H9 (cell line): ENCODE results near the gene SUPT20H. TPM values are rescaled to one million over a fixed set of nuclear protein-coding genes. Genes with fewer than 3 reads are reported as not detected.

Experiments used
- DNase-seq: peaks from one replicate; pipeline ENCODE4 v3.0.0-alpha.2; 2017
- H2AFZ ChIP-seq: one replicate; pipeline ENCODE4 v1.6.1; 2013; ENCODE audit warnings: mild to moderate bottlenecking, low read length, control low read depth, moderate library complexity
- H2AK5ac ChIP-seq: 2 replicates; pipeline ENCODE4 v1.6.1; 2013; ENCODE audit warnings: low read length, control low read depth, mixed read lengths; ENCODE audit not compliant: insufficient read length
- H2BK120ac ChIP-seq: one replicate; pipeline ENCODE4 v1.6.1; 2013; ENCODE audit warnings: low read depth, mild to moderate bottlenecking, low read length, control low read depth, inconsistent platforms; ENCODE audit not compliant: poor library complexity, severe bottlenecking
- H2BK12ac ChIP-seq: 2 replicates; pipeline ENCODE4 v1.6.1; 2013; ENCODE audit warnings: low read length, control low read depth, mixed read lengths, low read depth; ENCODE audit not compliant: insufficient read length
- H2BK15ac ChIP-seq: 2 replicates; pipeline ENCODE4 v1.6.1; 2013; ENCODE audit warnings: low read depth, low read length, control low read depth
- H2BK20ac ChIP-seq: one replicate; pipeline ENCODE4 v1.6.1; 2013; ENCODE audit warnings: low read depth, mild to moderate bottlenecking, low read length, control low read depth, inconsistent platforms; ENCODE audit not compliant: poor library complexity, severe bottlenecking
- H2BK5ac ChIP-seq: 2 replicates; pipeline ENCODE4 v1.6.1; 2013; ENCODE audit warnings: low read length, control low read depth, mixed read lengths; ENCODE audit not compliant: insufficient read length
- H3K14ac ChIP-seq: 2 replicates; pipeline ENCODE4 v1.6.1; 2013; ENCODE audit warnings: low read length, control low read depth; ENCODE audit not compliant: insufficient read depth
- H3K18ac ChIP-seq: 2 replicates; pipeline ENCODE4 v1.6.1; 2013; ENCODE audit warnings: low read depth, mild to moderate bottlenecking, mixed read lengths, low read length, control low read depth; ENCODE audit not compliant: insufficient read length
- H3K23ac ChIP-seq: 2 replicates; pipeline ENCODE4 v1.6.1; 2013; ENCODE audit warnings: low read length, control low read depth, mixed read lengths, low read depth; ENCODE audit not compliant: insufficient read length
- H3K23me2 ChIP-seq: 2 replicates; pipeline ENCODE4 v1.6.1; 2013; ENCODE audit warnings: low read depth, mild to moderate bottlenecking, mixed read lengths, low read length, control low read depth; ENCODE audit not compliant: insufficient read length, poor library complexity, severe bottlenecking
- H3K27ac ChIP-seq: 2 replicates; pipeline ENCODE4 v1.5.1; 2013; ENCODE audit warnings: low read length, control low read depth, mixed read lengths, low read depth; ENCODE audit not compliant: insufficient read length
- H3K27me3 ChIP-seq: 2 replicates; pipeline ENCODE4 v1.6.1; 2013; ENCODE audit warnings: low read length, control low read depth, inconsistent platforms; ENCODE audit not compliant: insufficient read depth
- H3K4ac ChIP-seq: 2 replicates; pipeline ENCODE4 v1.6.1; 2013; ENCODE audit warnings: low read depth, mild to moderate bottlenecking, control low read depth, inconsistent platforms, low read length, moderate library complexity
- H3K4me1 ChIP-seq: 2 replicates; pipeline ENCODE4 v1.6.1; 2013; ENCODE audit warnings: low read length, control low read depth, inconsistent platforms; ENCODE audit not compliant: insufficient read depth
- H3K4me2 ChIP-seq: 2 replicates; pipeline ENCODE4 v1.6.1; 2013; ENCODE audit warnings: low read length, control low read depth, mixed read lengths; ENCODE audit not compliant: insufficient read length, insufficient read depth
- H3K56ac ChIP-seq: 2 replicates; pipeline ENCODE4 v1.6.1; 2013; ENCODE audit warnings: low read depth, mild to moderate bottlenecking, mixed read lengths, low read length, control low read depth; ENCODE audit not compliant: insufficient read length
- H3K79me1 ChIP-seq: 2 replicates; pipeline ENCODE4 v1.6.1; 2013; ENCODE audit warnings: low read depth, mild to moderate bottlenecking, moderate library complexity, low read length, control low read depth, inconsistent platforms; ENCODE audit not compliant: insufficient read depth, poor library complexity, severe bottlenecking
- H3K79me2 ChIP-seq: 2 replicates; pipeline ENCODE4 v1.6.1; 2013; ENCODE audit warnings: low read length, control low read depth, inconsistent platforms; ENCODE audit not compliant: insufficient read depth
- H3K9ac ChIP-seq: 2 replicates; pipeline ENCODE4 v1.6.1; 2013; ENCODE audit warnings: low read length, control low read depth, mixed read lengths; ENCODE audit not compliant: insufficient read length; ENCODE audit errors: extremely low read depth
- H3K9me3 ChIP-seq: one replicate; pipeline ENCODE4 v1.6.1; 2013; ENCODE audit warnings: low read depth, low read length, inconsistent platforms; ENCODE audit not compliant: control insufficient read depth
- H3T11ph ChIP-seq: one replicate; pipeline ENCODE4 v1.6.1; 2013; ENCODE audit warnings: mild to moderate bottlenecking, low read length, control low read depth, inconsistent platforms
- H4K20me1 ChIP-seq: one replicate; pipeline ENCODE4 v1.6.1; 2013; ENCODE audit not compliant: control insufficient read depth, insufficient read length, insufficient read depth
- H4K5ac ChIP-seq: 2 replicates; pipeline ENCODE4 v1.6.1; 2013; ENCODE audit warnings: low read depth, mild to moderate bottlenecking, mixed read lengths, low read length, control low read depth; ENCODE audit not compliant: insufficient read length
- H4K8ac ChIP-seq: replicated peaks from 2 replicates; pipeline ENCODE4 v1.6.1; 2013; ENCODE audit warnings: low read length, control low read depth, mixed read lengths, low read depth; ENCODE audit not compliant: insufficient read length
- H4K91ac ChIP-seq: 2 replicates; pipeline ENCODE4 v1.6.1; 2013; ENCODE audit warnings: low read depth, mild to moderate bottlenecking, moderate library complexity, mixed read lengths, low read length, control low read depth; ENCODE audit not compliant: insufficient read length
- H3K27ac Mint-ChIP-seq, 3 experiments: 2 replicates in 2 of 3; 3 replicates in 1 of 3; pipeline ENCODE4 v1.8.0; 2020 to 2021; ENCODE audit warnings: mixed read lengths in 3 of 3, mild to moderate bottlenecking in 1 of 3, moderate library complexity in 1 of 3
- H3K27me3 Mint-ChIP-seq: 2 replicates; pipeline ENCODE4 v1.8.0; 2021; ENCODE audit warnings: low read depth, mild to moderate bottlenecking, moderate library complexity, mixed read lengths
- H3K36me3 Mint-ChIP-seq, 3 experiments: 2 replicates in 2 of 3; 3 replicates in 1 of 3; pipeline ENCODE4 v1.8.0; 2020 to 2021; ENCODE audit warnings: low read depth in 3 of 3, mixed read lengths in 3 of 3; ENCODE audit not compliant: insufficient read depth in 1 of 3
- H3K4me1 Mint-ChIP-seq, 2 experiments: 2 replicates each; pipeline ENCODE4 v1.8.0; 2020; ENCODE audit warnings: mixed read lengths in 2 of 2
- H3K4me3 Mint-ChIP-seq, 2 experiments: 2 replicates in 1 of 2; 3 replicates in 1 of 2; pipeline ENCODE4 v1.8.0; 2020 to 2021; ENCODE audit warnings: mild to moderate bottlenecking in 2 of 2, mixed read lengths in 2 of 2, moderate library complexity in 1 of 2
- H3K9me3 Mint-ChIP-seq, 2 experiments: 2 replicates in 1 of 2; 3 replicates in 1 of 2; pipeline ENCODE4 v1.8.0; 2020; ENCODE audit warnings: mild to moderate bottlenecking in 2 of 2, mixed read lengths in 2 of 2, moderate library complexity in 1 of 2
- WGBS: extraction: QIAGEN DNeasy Blood & Tissue Kit; methylation state at CpG from one replicate; pipeline ENCODE4 v1.1.7; 2013; ENCODE audit warnings: missing lambda C conversion rate, low lambda C conversion rate, mixed read lengths; ENCODE audit not compliant: insufficient read length; ENCODE audit errors: extremely low coverage; 5-methylcytosine and 5-hydroxymethylcytosine counted together
- total RNA-seq: library from RNA; stranded (reverse); gene quantifications from 2 replicates; pipeline ENCODE4 v1.2.1, GENCODE V29; 2021
- TF ChIP-seq, protein P1 (sequence below): fragments of 200-600 bp; sonication (generic); conservative IDR thresholded peaks from 3 replicates; pipeline ENCODE4 v1.8.0; 2021; ENCODE audit warnings: antibody characterized with exemption, mild to moderate bottlenecking

Gene SUPT20H
- total RNA-seq, 1 experiment from 2014 or later, result 59.5 TPM

DNA sequence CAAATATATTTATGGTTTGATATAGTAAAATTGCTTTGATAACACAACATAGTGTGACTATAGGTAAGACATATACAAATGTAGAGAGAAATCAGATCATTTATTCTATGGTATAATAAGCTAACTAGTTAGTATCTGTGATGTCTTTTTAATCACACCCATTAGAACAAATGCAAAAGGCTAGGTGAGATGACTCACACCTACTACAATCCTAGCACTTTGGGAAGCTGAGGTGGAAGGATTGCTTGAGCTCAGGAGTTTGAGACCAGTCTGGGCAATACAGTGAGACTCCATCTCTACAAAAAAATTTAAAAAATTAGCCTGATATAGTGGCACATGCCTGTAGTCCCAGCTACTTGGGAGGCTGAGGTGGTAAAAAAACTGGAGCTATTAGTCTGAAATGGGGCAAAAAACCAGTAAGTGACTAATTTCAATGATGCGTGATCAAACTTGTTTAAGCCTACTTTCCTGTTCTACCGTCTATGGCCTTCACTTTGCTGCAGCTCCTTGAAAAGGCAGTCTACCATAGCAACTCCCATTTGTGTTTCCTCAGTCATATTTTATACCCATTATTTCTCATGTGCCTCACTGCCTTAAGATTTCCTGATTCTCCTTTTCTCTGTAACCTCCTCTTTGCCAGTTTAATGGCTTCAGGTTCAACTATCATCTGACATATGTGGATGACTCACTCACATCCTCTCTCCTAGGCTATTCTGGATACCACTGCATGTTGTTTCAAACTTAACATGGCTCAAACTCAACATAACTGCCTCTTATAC lies 72.8 kb downstream of the SUPT20H start:
- no peak overlapping the region for H4K5ac ChIP-seq
- no peaks in the 10 kb centered on the region for H3K27me3 Mint-ChIP-seq
- no peaks in the 10 kb centered on the region for H4K20me1 ChIP-seq
- H3K27ac ChIP-seq, result no peak overlapping the region
- H3K56ac ChIP-seq, result no peak overlapping the region
- WGBS, result no CpG with 5 or more reads among the region's 2 CpGs
- H2AFZ ChIP-seq, result no peak overlapping the region
- no peak for DNase-seq
- no peaks in the 10 kb centered on the region for H3K9me3 Mint-ChIP-seq
- no peaks in the 10 kb centered on the region for H3K79me2 ChIP-seq
- no peak overlapping the region for H2BK120ac ChIP-seq
- no peaks in the 10 kb centered on the region for H3K79me1 ChIP-seq
- H3K23me2 ChIP-seq, result no peaks in the 10 kb centered on the region
- H3K27ac Mint-ChIP-seq, result no peak overlapping the region
- H4K91ac ChIP-seq, result no peak overlapping the region
- TF ChIP-seq, protein P1, sequence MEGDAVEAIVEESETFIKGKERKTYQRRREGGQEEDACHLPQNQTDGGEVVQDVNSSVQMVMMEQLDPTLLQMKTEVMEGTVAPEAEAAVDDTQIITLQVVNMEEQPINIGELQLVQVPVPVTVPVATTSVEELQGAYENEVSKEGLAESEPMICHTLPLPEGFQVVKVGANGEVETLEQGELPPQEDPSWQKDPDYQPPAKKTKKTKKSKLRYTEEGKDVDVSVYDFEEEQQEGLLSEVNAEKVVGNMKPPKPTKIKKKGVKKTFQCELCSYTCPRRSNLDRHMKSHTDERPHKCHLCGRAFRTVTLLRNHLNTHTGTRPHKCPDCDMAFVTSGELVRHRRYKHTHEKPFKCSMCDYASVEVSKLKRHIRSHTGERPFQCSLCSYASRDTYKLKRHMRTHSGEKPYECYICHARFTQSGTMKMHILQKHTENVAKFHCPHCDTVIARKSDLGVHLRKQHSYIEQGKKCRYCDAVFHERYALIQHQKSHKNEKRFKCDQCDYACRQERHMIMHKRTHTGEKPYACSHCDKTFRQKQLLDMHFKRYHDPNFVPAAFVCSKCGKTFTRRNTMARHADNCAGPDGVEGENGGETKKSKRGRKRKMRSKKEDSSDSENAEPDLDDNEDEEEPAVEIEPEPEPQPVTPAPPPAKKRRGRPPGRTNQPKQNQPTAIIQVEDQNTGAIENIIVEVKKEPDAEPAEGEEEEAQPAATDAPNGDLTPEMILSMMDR, result no peak
- peaks cover 16 to 74% (median 55%) of the 10 kb centered on the region in 3 experiments; a peak in 6 of 7 replicates for H3K36me3 Mint-ChIP-seq
- no peak overlapping the region for H2AK5ac ChIP-seq
- no peaks in the 10 kb centered on the region for H3K4me1 ChIP-seq
- no peak overlapping the region for H3K4me2 ChIP-seq
- no peak overlapping the region for H3K14ac ChIP-seq
- H2BK15ac ChIP-seq, result no peak overlapping the region
- H3K18ac ChIP-seq, result no peak overlapping the region
- no peak overlapping the region for H3K23ac ChIP-seq
- no peak overlapping the region for H2BK5ac ChIP-seq
- H3K4me3 Mint-ChIP-seq, result no peak overlapping the region
- H3T11ph ChIP-seq, result no peak overlapping the region
- H3K4ac ChIP-seq, result no peak overlapping the region
- H3K9me3 ChIP-seq, result no peaks in the 10 kb centered on the region
- no peak overlapping the region for H3K9ac ChIP-seq
- no peaks in the 10 kb centered on the region for H3K4me1 Mint-ChIP-seq
- no peak overlapping the region for H2BK20ac ChIP-seq
- no peak overlapping the region for H4K8ac ChIP-seq
- H2BK12ac ChIP-seq, result no peak overlapping the region
- H3K27me3 ChIP-seq, result no peaks in the 10 kb centered on the region
